Neural cell (in vitro differentiated cells): ENCODE results near the gene FIGLA. TPM values are rescaled to one million over a fixed set of nuclear protein-coding genes. Genes with fewer than 3 reads are reported as not detected.

Experiments
- H2AFZ ChIP-seq: fragments of 200-600, 300-800 bp; sonication (generic), shearing (Covaris generic); 2 replicates; pipeline ENCODE4 v1.6.0; 2014; ENCODE audit warnings: low read depth, mild to moderate bottlenecking, antibody characterized with exemption, low read length, moderate library complexity
- H3F3A ChIP-seq: fragments of 200-600 bp; shearing (Covaris generic); 2 replicates; pipeline ENCODE4 v1.6.1; 2016; ENCODE audit warnings: mild to moderate bottlenecking, moderate library complexity, mixed read lengths, antibody characterized with exemption, low read length; ENCODE audit not compliant: insufficient read depth, poor library complexity, severe bottlenecking
- H3K27ac ChIP-seq: fragments of 200-600, 300-800 bp; sonication (generic), shearing (Covaris generic); 2 replicates; pipeline ENCODE4 v1.5.1; 2014; ENCODE audit warnings: mild to moderate bottlenecking, low read length, moderate library complexity
- H3K27me3 ChIP-seq: fragments of 300-800, 200-600 bp; sonication (generic), shearing (Covaris generic); 2 replicates; pipeline ENCODE4 v1.6.0; 2014; ENCODE audit warnings: mild to moderate bottlenecking, low read depth, low read length, moderate library complexity; ENCODE audit not compliant: insufficient read depth
- H3K36me3 ChIP-seq: fragments of 300-800, 200-600 bp; sonication (generic), shearing (Covaris generic); 2 replicates; pipeline ENCODE4 v1.5.1; 2014; ENCODE audit warnings: mild to moderate bottlenecking, antibody characterized with exemption, low read length, moderate library complexity; ENCODE audit not compliant: insufficient read depth
- H3K4me2 ChIP-seq: fragments of 300-800, 200-600 bp; sonication (generic), shearing (Covaris generic); 2 replicates; pipeline ENCODE4 v1.6.0; 2014; ENCODE audit warnings: mild to moderate bottlenecking, low read length
- H3K4me3 ChIP-seq: fragments of 300-800, 200-600 bp; sonication (generic), shearing (Covaris generic); 2 replicates; pipeline ENCODE4 v1.5.1; 2014; ENCODE audit warnings: mild to moderate bottlenecking, low read length, moderate library complexity
- H3K79me2 ChIP-seq: fragments of 200-600 bp; shearing (Covaris generic); replicated peaks from 2 replicates; pipeline ENCODE4 v1.6.0; 2014; ENCODE audit warnings: mild to moderate bottlenecking, low read length, moderate library complexity; ENCODE audit not compliant: insufficient read depth
- H3K9ac ChIP-seq: fragments of 300-800, 200-600 bp; sonication (generic), shearing (Covaris generic); 2 replicates; pipeline ENCODE4 v1.6.1; 2016; ENCODE audit warnings: mild to moderate bottlenecking, low read length, mixed read lengths
- H3K9me2 ChIP-seq: fragments of 200-600 bp; shearing (Covaris generic); 2 replicates; pipeline ENCODE4 v1.6.1; 2016; ENCODE audit warnings: mild to moderate bottlenecking, low read length, mixed read lengths; ENCODE audit not compliant: insufficient read depth
- H3K9me3 ChIP-seq: fragments of 200-600, 300-800 bp; sonication (generic), shearing (Covaris generic); 2 replicates; pipeline ENCODE4 v1.6.1; 2016; ENCODE audit warnings: mild to moderate bottlenecking, mixed run types, low read length, moderate library complexity, mixed read lengths
- H4K20me1 ChIP-seq: fragments of 200-600 bp; shearing (Covaris generic); 2 replicates; pipeline ENCODE4 v1.6.1; 2016; ENCODE audit warnings: mild to moderate bottlenecking, mixed run types; ENCODE audit not compliant: insufficient read depth
- EP300 ChIP-seq: fragments of 450-650 bp; conservative IDR thresholded peaks from 2 replicates; pipeline ENCODE4 v1.6.1; 2014; ENCODE audit warnings: antibody characterized with exemption, mild to moderate bottlenecking, moderate library complexity; ENCODE audit not compliant: poor library complexity, severe bottlenecking
- EZH2 ChIP-seq: fragments of 200-600, 300-800 bp; shearing (Covaris generic), sonication (generic); IDR thresholded peaks from 2 replicates; pipeline ENCODE4 v1.6.1; 2014; ENCODE audit warnings: antibody characterized with exemption, low read length, borderline replicate concordance, mild to moderate bottlenecking; ENCODE audit not compliant: insufficient read depth, poor library complexity, severe bottlenecking
- MXI1 ChIP-seq: fragments of 450-650 bp; conservative IDR thresholded peaks from 2 replicates; pipeline ENCODE4 v1.6.1; 2014; ENCODE audit warnings: antibody characterized with exemption, mild to moderate bottlenecking; ENCODE audit not compliant: poor library complexity, severe bottlenecking
- POLR2AphosphoS5 ChIP-seq: IDR thresholded peaks from 2 replicates; pipeline ENCODE4 v1.6.1; 2012
- RAD21 ChIP-seq: fragments of 450-650 bp; conservative IDR thresholded peaks from 2 replicates; pipeline ENCODE4 v1.6.1; 2014; ENCODE audit warnings: antibody characterized with exemption, mild to moderate bottlenecking, moderate library complexity
- SMC3 ChIP-seq: fragments of 450-650 bp; conservative IDR thresholded peaks from 2 replicates; pipeline ENCODE4 v1.6.1; 2014; ENCODE audit warnings: antibody characterized with exemption, mild to moderate bottlenecking, moderate library complexity; ENCODE audit not compliant: poor library complexity
- TAF1 ChIP-seq: IDR thresholded peaks from 2 replicates; pipeline ENCODE4 v1.6.1; 2012; ENCODE audit warnings: low read depth
- polyA plus RNA-seq: library from polyadenylated mRNA; depleted of rRNA; stranded (reverse); fragments of >200 nt; gene quantifications from 2 replicates; pipeline ENCODE4 v1.2.3, GENCODE V29; 2014
- TF ChIP-seq, protein P1 (sequence below): fragments of 450-650 bp; IDR thresholded peaks from 2 replicates; pipeline ENCODE4 v1.5.1; 2014; ENCODE audit warnings: antibody characterized with exemption, mild to moderate bottlenecking, moderate library complexity; ENCODE audit not compliant: poor library complexity, severe bottlenecking
- TF ChIP-seq, protein P2 (sequence below): IDR thresholded peaks from 2 replicates; pipeline ENCODE4 v1.6.1; 2012; ENCODE audit warnings: borderline replicate concordance

FIGLA gene
- polyA plus RNA-seq, 1 donor from 2014 or later = not detected

DNA sequence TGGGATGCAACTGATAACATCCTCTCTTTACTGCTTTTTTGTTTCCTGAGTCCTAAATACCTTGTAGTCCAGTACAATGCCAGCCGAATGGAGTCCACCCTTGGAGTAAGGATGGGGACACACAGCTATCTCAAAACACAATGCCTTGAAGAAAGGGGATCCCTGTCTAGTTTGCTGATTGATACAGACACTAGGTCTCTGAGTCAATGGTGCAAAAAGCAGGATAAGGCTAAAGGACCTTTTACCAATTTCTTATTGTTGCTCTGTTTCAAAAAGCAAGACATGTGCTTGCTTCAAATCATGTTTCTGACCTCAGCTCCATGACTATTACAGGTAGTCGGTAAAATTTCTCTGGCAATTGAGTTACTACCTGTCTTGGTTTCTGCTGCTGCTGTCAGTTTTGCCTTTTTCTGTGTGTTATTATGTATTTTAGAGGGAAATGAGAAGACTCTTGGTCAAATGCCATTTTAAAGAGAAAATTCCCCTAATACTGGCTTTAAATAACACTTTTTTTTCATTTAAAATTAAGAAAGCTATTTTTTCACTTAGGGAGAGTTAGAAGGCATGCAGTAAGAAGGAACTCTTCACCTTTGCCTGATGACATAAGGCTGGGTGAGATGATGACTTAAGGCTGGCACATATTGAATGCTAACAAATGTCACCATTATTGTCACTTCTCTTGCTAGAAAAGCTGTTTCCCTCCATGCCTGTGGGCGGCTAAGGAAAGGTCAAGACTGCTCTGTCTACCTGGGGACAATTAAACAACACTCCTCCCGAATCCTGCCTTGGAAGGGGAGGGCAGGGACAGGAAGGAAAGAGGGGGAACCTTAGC is 4.9 kb upstream of the FIGLA start:
- H3K9me2 ChIP-seq = no peaks in the 10 kb centered on the region
- H4K20me1 ChIP-seq = no peaks in the 10 kb centered on the region
- no peak for TF ChIP-seq TAF1
- TF ChIP-seq RAD21 = no peak
- TF ChIP-seq, protein P1, sequence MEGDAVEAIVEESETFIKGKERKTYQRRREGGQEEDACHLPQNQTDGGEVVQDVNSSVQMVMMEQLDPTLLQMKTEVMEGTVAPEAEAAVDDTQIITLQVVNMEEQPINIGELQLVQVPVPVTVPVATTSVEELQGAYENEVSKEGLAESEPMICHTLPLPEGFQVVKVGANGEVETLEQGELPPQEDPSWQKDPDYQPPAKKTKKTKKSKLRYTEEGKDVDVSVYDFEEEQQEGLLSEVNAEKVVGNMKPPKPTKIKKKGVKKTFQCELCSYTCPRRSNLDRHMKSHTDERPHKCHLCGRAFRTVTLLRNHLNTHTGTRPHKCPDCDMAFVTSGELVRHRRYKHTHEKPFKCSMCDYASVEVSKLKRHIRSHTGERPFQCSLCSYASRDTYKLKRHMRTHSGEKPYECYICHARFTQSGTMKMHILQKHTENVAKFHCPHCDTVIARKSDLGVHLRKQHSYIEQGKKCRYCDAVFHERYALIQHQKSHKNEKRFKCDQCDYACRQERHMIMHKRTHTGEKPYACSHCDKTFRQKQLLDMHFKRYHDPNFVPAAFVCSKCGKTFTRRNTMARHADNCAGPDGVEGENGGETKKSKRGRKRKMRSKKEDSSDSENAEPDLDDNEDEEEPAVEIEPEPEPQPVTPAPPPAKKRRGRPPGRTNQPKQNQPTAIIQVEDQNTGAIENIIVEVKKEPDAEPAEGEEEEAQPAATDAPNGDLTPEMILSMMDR = no peak
- no peak for TF ChIP-seq EP300
- TF ChIP-seq POLR2AphosphoS5 = no peak
- no peak for TF ChIP-seq EZH2
- TF ChIP-seq SMC3 = no peak
- TF ChIP-seq, protein P2, sequence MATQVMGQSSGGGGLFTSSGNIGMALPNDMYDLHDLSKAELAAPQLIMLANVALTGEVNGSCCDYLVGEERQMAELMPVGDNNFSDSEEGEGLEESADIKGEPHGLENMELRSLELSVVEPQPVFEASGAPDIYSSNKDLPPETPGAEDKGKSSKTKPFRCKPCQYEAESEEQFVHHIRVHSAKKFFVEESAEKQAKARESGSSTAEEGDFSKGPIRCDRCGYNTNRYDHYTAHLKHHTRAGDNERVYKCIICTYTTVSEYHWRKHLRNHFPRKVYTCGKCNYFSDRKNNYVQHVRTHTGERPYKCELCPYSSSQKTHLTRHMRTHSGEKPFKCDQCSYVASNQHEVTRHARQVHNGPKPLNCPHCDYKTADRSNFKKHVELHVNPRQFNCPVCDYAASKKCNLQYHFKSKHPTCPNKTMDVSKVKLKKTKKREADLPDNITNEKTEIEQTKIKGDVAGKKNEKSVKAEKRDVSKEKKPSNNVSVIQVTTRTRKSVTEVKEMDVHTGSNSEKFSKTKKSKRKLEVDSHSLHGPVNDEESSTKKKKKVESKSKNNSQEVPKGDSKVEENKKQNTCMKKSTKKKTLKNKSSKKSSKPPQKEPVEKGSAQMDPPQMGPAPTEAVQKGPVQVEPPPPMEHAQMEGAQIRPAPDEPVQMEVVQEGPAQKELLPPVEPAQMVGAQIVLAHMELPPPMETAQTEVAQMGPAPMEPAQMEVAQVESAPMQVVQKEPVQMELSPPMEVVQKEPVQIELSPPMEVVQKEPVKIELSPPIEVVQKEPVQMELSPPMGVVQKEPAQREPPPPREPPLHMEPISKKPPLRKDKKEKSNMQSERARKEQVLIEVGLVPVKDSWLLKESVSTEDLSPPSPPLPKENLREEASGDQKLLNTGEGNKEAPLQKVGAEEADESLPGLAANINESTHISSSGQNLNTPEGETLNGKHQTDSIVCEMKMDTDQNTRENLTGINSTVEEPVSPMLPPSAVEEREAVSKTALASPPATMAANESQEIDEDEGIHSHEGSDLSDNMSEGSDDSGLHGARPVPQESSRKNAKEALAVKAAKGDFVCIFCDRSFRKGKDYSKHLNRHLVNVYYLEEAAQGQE = no peak
- TF ChIP-seq MXI1 = no peak
- no peaks in the 10 kb centered on the region for H3K36me3 ChIP-seq
- H3K4me3 ChIP-seq = no peak overlapping the region
- H3K27me3 ChIP-seq = peaks cover 22% of the 10 kb centered on the region
- no peak overlapping the region for H3K4me2 ChIP-seq
- no peak overlapping the region for H3K9ac ChIP-seq
- H2AFZ ChIP-seq = no peak overlapping the region
- H3F3A ChIP-seq = no peaks in the 10 kb centered on the region
- no peaks in the 10 kb centered on the region for H3K79me2 ChIP-seq
- peaks cover 2% of the 10 kb centered on the region for H3K9me3 ChIP-seq
- H3K27ac ChIP-seq = no peak overlapping the region

DNA sequence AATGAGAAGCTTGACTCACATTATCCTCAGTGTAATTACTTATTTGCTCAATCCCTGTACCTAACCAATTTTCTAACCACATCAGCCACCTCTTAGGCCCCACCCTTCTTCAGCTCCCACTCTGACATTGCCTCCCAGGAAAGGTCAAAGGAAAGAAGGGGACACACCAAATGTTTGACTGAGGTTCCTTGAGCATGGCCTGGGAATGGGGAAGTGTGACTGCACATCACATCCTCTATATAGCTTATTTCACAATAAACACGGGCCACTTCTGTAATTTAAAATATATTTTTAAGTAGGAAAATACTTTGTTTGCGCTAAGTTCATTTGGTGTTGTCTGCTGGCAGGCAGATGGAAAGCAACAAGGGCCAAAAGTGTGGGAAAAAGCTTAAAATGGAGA is 3.0 kb upstream of the FIGLA start:
- Histone ChIP-seq H3K9me2 (no peaks in the 10 kb centered on the region), H3K27ac (no peak overlapping the region), H3K4me3 (no peak overlapping the region), H2AFZ (no peak overlapping the region), H3K9ac (no peak overlapping the region), H3K79me2 (no peaks in the 10 kb centered on the region), H4K20me1 (no peaks in the 10 kb centered on the region), H3F3A (no peaks in the 10 kb centered on the region), H3K27me3 (peaks cover 41% of the 10 kb centered on the region), H3K36me3 (no peaks in the 10 kb centered on the region), H3K4me2 (no peak overlapping the region), H3K9me3 (peaks cover 2% of the 10 kb centered on the region)
- TF ChIP-seq MXI1 (no peak), POLR2AphosphoS5 (no peak), EP300 (no peak), EZH2 (no peak), SMC3 (no peak), TAF1 (no peak), RAD21 (no peak)
- TF ChIP-seq, protein P1 = no peak
- TF ChIP-seq, protein P2 = no peak
